Fibroblast of villous mesenchyme (primary cell): ENCODE results near the gene MRPS11. TPM values are rescaled to one million over a fixed set of nuclear protein-coding genes. Genes with fewer than 3 reads are reported as not detected.
A peak's percentile ranks its signal among the peaks of the same experiment; 100 is the strongest.
"Not testable (repeated sequence)": the region's sequence is repeated elsewhere in the genome, so short reads cannot be mapped to it uniquely, and the experiment has no call there.

ENCODE experiments used
- DNase-seq: peaks from one replicate; pipeline ENCODE4 v3.0.0-alpha.2; 2010; ENCODE audit warnings: low read depth
- H3K4me3 ChIP-seq: 2 replicates; pipeline ENCODE4 v1.5.1; 2011; ENCODE audit warnings: low read depth, mild to moderate bottlenecking, low read length
- CTCF ChIP-seq: IDR thresholded peaks from 2 replicates; pipeline ENCODE4 v1.5.1; 2012; ENCODE audit warnings: low read depth, mild to moderate bottlenecking, low read length; ENCODE audit not compliant: insufficient read depth
- total RNA-seq: library from RNA; depleted of rRNA; stranded (reverse); fragments of >200 nt; gene quantifications from 2 replicates; pipeline ENCODE4 v1.2.3, GENCODE V29; 2012

Gene MRPS11
- total RNA-seq, 1 donor, result 22.0 TPM

- peak; percentile 72 for DNase-seq
- TF ChIP-seq CTCF, result peak; percentile 82
- H3K4me3 ChIP-seq, result no peak overlapping the region
Measured at GRCh38 chr15:88454867-88455810, 12.4 kb upstream of the MRPS11 start.

GRCh38 chr15:88456733-88457132 lies 10.8 kb upstream of the MRPS11 start:
- H3K4me3 ChIP-seq, result no peak overlapping the region
- DNase-seq, result no peak
- no peak for TF ChIP-seq CTCF

GRCh38 chr15:88463870-88464532 lies 3.5 kb upstream of the MRPS11 start:
- TF ChIP-seq CTCF, result no peak

GRCh38 chr15:88465633-88466224 lies 1.8 kb upstream of the MRPS11 start:
- peak; percentile 54 for DNase-seq
- TF ChIP-seq CTCF, result no peak
- H3K4me3 ChIP-seq, result no peak overlapping the region

More at GRCh38 chr15:88463870-88464532, 3.5 kb upstream of the MRPS11 start:
- H3K4me3 ChIP-seq, result no peak overlapping the region
- DNase-seq, result no peak

GRCh38 chr15:88467935-88468528 lies 524 bp downstream of the MRPS11 start:
- peak; percentile 31 for TF ChIP-seq CTCF
- H3K4me3 ChIP-seq, result peak overlapping the region; percentile 91
- peak; percentile 12 for DNase-seq

GRCh38 chr15:88468721-88469120 lies 1.2 kb downstream of the MRPS11 start:
- peak overlapping the region; percentile 91 for H3K4me3 ChIP-seq
- DNase-seq, result not testable (repeated sequence)
